ENCODE results near the gene ADGRG6.

The ADGRG6 gene

GRCh38 chr6:142284419-142284818, 17.4 kb upstream of the ADGRG6 start:
- TF ChIP-seq REST (IDR thresholded peaks at IDR 0.05; ENCODE audit: insufficient read depth in 1 of 2, low read depth in 2 of 2, low read length in 2 of 2) (no peak), TAF1 (IDR thresholded peaks at IDR 0.05; ENCODE audit: borderline replicate concordance, insufficient read depth, low read length) (no peak), POLR2AphosphoS5 (IDR thresholded peaks at IDR 0.05; ENCODE audit: low read depth, low read length) (no peak), SIN3A (IDR thresholded peaks at IDR 0.05; ENCODE audit: borderline replicate concordance, insufficient read depth, low read length) (no peak), FOXP2 (optimal IDR thresholded peaks at IDR 0.05; ENCODE audit: borderline replicate concordance, extremely low read depth, extremely low read length, insufficient read depth) (no peak)

- no peak for TF ChIP-seq REST (IDR thresholded peaks at IDR 0.05; ENCODE audit: insufficient read depth in 1 of 2, low read depth in 2 of 2, low read length in 2 of 2)
- no peak for TF ChIP-seq TAF1 (IDR thresholded peaks at IDR 0.05; ENCODE audit: borderline replicate concordance, insufficient read depth, low read length)
- no peak for TF ChIP-seq POLR2AphosphoS5 (IDR thresholded peaks at IDR 0.05; ENCODE audit: low read depth, low read length)
- TF ChIP-seq FOXP2 (optimal IDR thresholded peaks at IDR 0.05; ENCODE audit: borderline replicate concordance, extremely low read depth, extremely low read length, insufficient read depth) = no peak
- no peak for TF ChIP-seq SIN3A (IDR thresholded peaks at IDR 0.05; ENCODE audit: borderline replicate concordance, insufficient read depth, low read length)
These were observed 16.3 kb upstream of the ADGRG6 start for GRCh38 chr6:142285235-142286087.

- TF ChIP-seq SIN3A (IDR thresholded peaks at IDR 0.05; ENCODE audit: borderline replicate concordance, insufficient read depth, low read length) (no peak), TAF1 (IDR thresholded peaks at IDR 0.05; ENCODE audit: borderline replicate concordance, insufficient read depth, low read length) (no peak)
These were observed 15.8 kb upstream of the ADGRG6 start for GRCh38 chr6:142286088-142286409.

- TF ChIP-seq POLR2AphosphoS5 (IDR thresholded peaks at IDR 0.05; ENCODE audit: low read depth, low read length) = no peak
These were observed 12.1 kb upstream of the ADGRG6 start for GRCh38 chr6:142289687-142290086.

- TF ChIP-seq REST (IDR thresholded peaks at IDR 0.05; ENCODE audit: insufficient read depth in 1 of 2, low read depth in 2 of 2, low read length in 2 of 2) (no peak), FOXP2 (optimal IDR thresholded peaks at IDR 0.05; ENCODE audit: borderline replicate concordance, extremely low read depth, extremely low read length, insufficient read depth) (no peak), POLR2AphosphoS5 (IDR thresholded peaks at IDR 0.05; ENCODE audit: low read depth, low read length) (no peak), SIN3A (IDR thresholded peaks at IDR 0.05; ENCODE audit: borderline replicate concordance, insufficient read depth, low read length) (no peak), TAF1 (IDR thresholded peaks at IDR 0.05; ENCODE audit: borderline replicate concordance, insufficient read depth, low read length) (no peak)
These were observed 11.0 kb upstream of the ADGRG6 start for GRCh38 chr6:142290851-142291250.

- TF ChIP-seq REST (IDR thresholded peaks at IDR 0.05; ENCODE audit: insufficient read depth in 1 of 2, low read depth in 2 of 2, low read length in 2 of 2) (no peak), TAF1 (IDR thresholded peaks at IDR 0.05; ENCODE audit: borderline replicate concordance, insufficient read depth, low read length) (no peak), POLR2AphosphoS5 (IDR thresholded peaks at IDR 0.05; ENCODE audit: low read depth, low read length) (no peak), FOXP2 (optimal IDR thresholded peaks at IDR 0.05; ENCODE audit: borderline replicate concordance, extremely low read depth, extremely low read length, insufficient read depth) (no peak), SIN3A (IDR thresholded peaks at IDR 0.05; ENCODE audit: borderline replicate concordance, insufficient read depth, low read length) (no peak)
These were observed 10.3 kb upstream of the ADGRG6 start for GRCh38 chr6:142291512-142291911.
